ENCODE data around the gene AMZ1. TPM values are rescaled to one million over a fixed set of nuclear protein-coding genes. Genes with fewer than 3 reads are reported as not detected.

The AMZ1 gene
- total RNA-seq, 1 donor from 2014 or later = not detected

- no peak overlapping the region for H3K9ac ChIP-seq
- DNase-seq (ENCODE audit: low spot score) = no peak
- H3K79me2 ChIP-seq (ENCODE audit: low read depth) = no peaks in the 10 kb centered on the region
- no peaks in the 10 kb centered on the region for H3K36me3 ChIP-seq
- H3K4me3 Mint-ChIP-seq = no peak overlapping the region
- H3K27me3 ChIP-seq = no peaks in the 10 kb centered on the region
- peaks cover 9% of the 10 kb centered on the region for H4K20me1 ChIP-seq (ENCODE audit: low read depth)
- no peaks in the 10 kb centered on the region for H3K27me3 Mint-ChIP-seq (ENCODE audit: insufficient read depth, low read depth)
- H3F3A ChIP-seq (ENCODE audit: low read depth) = peaks cover 13% of the 10 kb centered on the region
- no peak for TF ChIP-seq EZH2 (IDR thresholded peaks at IDR 0.05)
- H3K4me1 ChIP-seq = peaks cover 16% of the 10 kb centered on the region
- H3K9me3 ChIP-seq (ENCODE audit: low read depth) = no peaks in the 10 kb centered on the region
- H3K36me3 Mint-ChIP-seq = peaks cover 19% of the 10 kb centered on the region
- H3K4me1 Mint-ChIP-seq = peaks cover 35% of the 10 kb centered on the region
- no peak overlapping the region for H3K4me2 ChIP-seq
- no peaks in the 10 kb centered on the region for H3K9me3 Mint-ChIP-seq
- H2AFZ ChIP-seq (replicated peaks) = no peak overlapping the region
- no peak overlapping the region for H3K27ac ChIP-seq
- no peak overlapping the region for H3K4me3 ChIP-seq
- H3K27ac Mint-ChIP-seq = no peak overlapping the region
These were observed 23.0 kb downstream of the AMZ1 start for GRCh38 chr7:2710901-2711551.

GRCh38 chr7:2711895-2712675 lies 24.1 kb downstream of the AMZ1 start:
- peaks cover 1% of the 10 kb centered on the region for H3K27me3 Mint-ChIP-seq (ENCODE audit: insufficient read depth, low read depth)
- no peaks in the 10 kb centered on the region for H3K9me3 Mint-ChIP-seq
- H3K4me3 ChIP-seq = no peak overlapping the region
- DNase-seq (ENCODE audit: low spot score) = no peak
- no peak overlapping the region for H3K9ac ChIP-seq
- TF ChIP-seq EZH2phosphoT487 (IDR thresholded peaks at IDR 0.05) (no peak), CTCF (IDR thresholded peaks at IDR 0.05) (no peak), EZH2 (IDR thresholded peaks at IDR 0.05) (no peak)
- H3K79me2 ChIP-seq (ENCODE audit: low read depth) = no peaks in the 10 kb centered on the region
- H3K36me3 Mint-ChIP-seq = peaks cover 19% of the 10 kb centered on the region
- H3K36me3 ChIP-seq = no peaks in the 10 kb centered on the region
- H3K27ac ChIP-seq = no peak overlapping the region
- H3K4me1 Mint-ChIP-seq = peaks cover 32% of the 10 kb centered on the region
- no peak overlapping the region for H3K4me3 Mint-ChIP-seq
- H3F3A ChIP-seq (ENCODE audit: low read depth) = peaks cover 4% of the 10 kb centered on the region
- H2AFZ ChIP-seq (replicated peaks) = no peak overlapping the region
- peaks cover 6% of the 10 kb centered on the region for H3K4me1 ChIP-seq
- H3K4me2 ChIP-seq = no peak overlapping the region
- no peaks in the 10 kb centered on the region for H3K9me3 ChIP-seq (ENCODE audit: low read depth)
- H4K20me1 ChIP-seq (ENCODE audit: low read depth) = peaks cover 6% of the 10 kb centered on the region
- no peaks in the 10 kb centered on the region for H3K27me3 ChIP-seq
- H3K27ac Mint-ChIP-seq = no peak overlapping the region

GRCh38 chr7:2713370-2713769 lies 25.4 kb downstream of the AMZ1 start:
- Histone ChIP-seq H3K9ac (no peak overlapping the region), H3K36me3 (no peaks in the 10 kb centered on the region), H4K20me1 (ENCODE audit: low read depth) (peaks cover 4% of the 10 kb centered on the region), H2AFZ (replicated peaks) (no peak overlapping the region), H3K27ac (no peak overlapping the region), H3K9me3 (ENCODE audit: low read depth) (no peaks in the 10 kb centered on the region), H3K4me3 (no peak overlapping the region), H3K79me2 (ENCODE audit: low read depth) (no peaks in the 10 kb centered on the region), H3K4me2 (no peak overlapping the region), H3K27me3 (no peaks in the 10 kb centered on the region), H3F3A (ENCODE audit: low read depth) (no peaks in the 10 kb centered on the region), H3K4me1 (peaks cover 2% of the 10 kb centered on the region)
- Mint-ChIP-seq H3K27me3 (ENCODE audit: insufficient read depth, low read depth) (peaks cover 2% of the 10 kb centered on the region), H3K4me3 (no peak overlapping the region), H3K9me3 (no peaks in the 10 kb centered on the region), H3K27ac (peak overlapping the region; percentile 0), H3K4me1 (peaks cover 37% of the 10 kb centered on the region), H3K36me3 (peaks cover 19% of the 10 kb centered on the region)
- TF ChIP-seq EZH2 (IDR thresholded peaks at IDR 0.05) (no peak), CTCF (IDR thresholded peaks at IDR 0.05) (peak; percentile 15)
- peak; percentile 60 for DNase-seq (ENCODE audit: low spot score)

GRCh38 chr7:2713978-2714377 lies 26.0 kb downstream of the AMZ1 start:
- H3K27ac Mint-ChIP-seq = peak overlapping the region; percentile 0

More at GRCh38 chr7:2713978-2714377, 26.0 kb downstream of the AMZ1 start:
- DNase-seq (ENCODE audit: low spot score) = no peak
- H3K4me3 Mint-ChIP-seq = no peak overlapping the region
- Histone ChIP-seq H3K9me3 (ENCODE audit: low read depth) (no peaks in the 10 kb centered on the region), H3K4me2 (no peak overlapping the region), H3K4me1 (peaks cover 2% of the 10 kb centered on the region), H3K27me3 (no peaks in the 10 kb centered on the region), H3K9ac (no peak overlapping the region), H3K27ac (no peak overlapping the region), H3F3A (ENCODE audit: low read depth) (no peaks in the 10 kb centered on the region), H4K20me1 (ENCODE audit: low read depth) (peaks cover 4% of the 10 kb centered on the region), H3K79me2 (ENCODE audit: low read depth) (no peaks in the 10 kb centered on the region), H2AFZ (replicated peaks) (no peak overlapping the region), H3K36me3 (no peaks in the 10 kb centered on the region), H3K4me3 (no peak overlapping the region)
- H3K27me3 Mint-ChIP-seq (ENCODE audit: insufficient read depth, low read depth) = peaks cover 2% of the 10 kb centered on the region
- peaks cover 19% of the 10 kb centered on the region for H3K36me3 Mint-ChIP-seq
- peaks cover 37% of the 10 kb centered on the region for H3K4me1 Mint-ChIP-seq
- H3K9me3 Mint-ChIP-seq = no peaks in the 10 kb centered on the region
- TF ChIP-seq CTCF (IDR thresholded peaks at IDR 0.05) = no peak
- no peak for TF ChIP-seq EZH2 (IDR thresholded peaks at IDR 0.05)
- TF ChIP-seq EZH2phosphoT487 (IDR thresholded peaks at IDR 0.05) = no peak

Measured in neural progenitor cell (in vitro differentiated cells).